SK-N-SH (cell line): Measurements from ENCODE around the gene SRRM1. TPM values are rescaled to one million over a fixed set of nuclear protein-coding genes. Genes with fewer than 3 reads are reported as not detected.
A peak's percentile ranks its signal among the peaks of the same experiment; 100 is the strongest.

Source experiments
- CTCF ChIA-PET: fragments of 300-600, 350-600 bp; formaldehyde crosslinking; extraction: SDS; loops from one replicate; lab custom pipeline; 2021; lab: Yijun Ruan, JAX
- POLR2A ChIA-PET: fragments of 350-600 bp; sonication (Branson Sonifier 250); formaldehyde crosslinking; extraction: SDS; loops from one replicate; lab custom pipeline; 2020; ENCODE audit warnings: antibody characterized with exemption, inconsistent platforms; lab: Yijun Ruan, JAX
- DNase-seq: peaks from one replicate; pipeline ENCODE4 v3.0.0; 2012
- H2AFZ ChIP-seq: fragments of 200-600 bp; sonication (generic); 2 replicates; pipeline ENCODE4 v1.8.1; 2016; ENCODE audit warnings: antibody characterized with exemption, mild to moderate bottlenecking, low read depth
- H3F3A ChIP-seq: fragments of 200-600 bp; sonication (generic); replicated peaks from 2 replicates; pipeline ENCODE3; 2016; ENCODE audit warnings: antibody characterized with exemption, mild to moderate bottlenecking; ENCODE audit not compliant: insufficient read depth
- H3K27ac ChIP-seq, 2 experiments: fragments of 200-500 bp in 1 of 2; fragments of 200-600 bp in 1 of 2; sonication (Bioruptor generic) in 1 of 2; sonication (generic), shearing (Covaris generic) in 1 of 2; 2 replicates each; pipeline versions ENCODE4 v1.5.1 to v1.6.1; 2014 to 2016; ENCODE audit warnings: low read depth in 2 of 2, inconsistent platforms in 1 of 2, low read length in 1 of 2, mild to moderate bottlenecking in 1 of 2, mixed read lengths in 1 of 2
- H3K27me3 ChIP-seq: fragments of 200-600 bp; sonication (generic), shearing (Covaris generic); 2 replicates; pipeline ENCODE4 v1.6.1; 2016; ENCODE audit warnings: mixed run types; ENCODE audit not compliant: insufficient read depth
- H3K36me3 ChIP-seq, 2 experiments: fragments of 200-500 bp in 1 of 2; fragments of 200-600 bp in 1 of 2; sonication (Bioruptor generic) in 1 of 2; sonication (generic) in 1 of 2; replicated peaks in 1 of 2; 2 replicates each; pipeline versions ENCODE3 to v1.5.1; 2014 to 2016; ENCODE audit warnings: low read length in 1 of 2, mild to moderate bottlenecking in 1 of 2; ENCODE audit not compliant: insufficient read depth in 2 of 2, control insufficient read depth in 1 of 2
- H3K4me1 ChIP-seq, 2 experiments: fragments of 200-500 bp in 1 of 2; fragments of 200-600 bp in 1 of 2; sonication (Bioruptor generic) in 1 of 2; sonication (generic), shearing (Covaris generic) in 1 of 2; 2 replicates each; pipeline versions ENCODE4 v1.5.1 to v1.6.1; 2014 to 2016; ENCODE audit warnings: low read depth in 1 of 2, low read length in 1 of 2, mixed run types in 1 of 2; ENCODE audit not compliant: insufficient read depth in 2 of 2, control insufficient read depth in 1 of 2
- H3K4me2 ChIP-seq: fragments of 200-600 bp; sonication (generic), shearing (Covaris generic); 2 replicates; pipeline ENCODE4 v1.6.1; 2017; ENCODE audit warnings: mixed run types
- H3K4me3 ChIP-seq, 2 experiments: fragments of 200-500 bp in 1 of 2; fragments of 200-600 bp in 1 of 2; sonication (Bioruptor generic) in 1 of 2; sonication (generic), shearing (Covaris generic) in 1 of 2; 2 replicates each; pipeline versions ENCODE4 v1.5.1 to v1.8.1; 2014 to 2016; ENCODE audit warnings: low read depth in 2 of 2, inconsistent platforms in 1 of 2, low read length in 1 of 2, mild to moderate bottlenecking in 1 of 2, mixed read lengths in 1 of 2, moderate library complexity in 1 of 2
- H3K79me2 ChIP-seq: fragments of 200-600 bp; sonication (generic); 2 replicates; pipeline ENCODE4 v1.8.1; 2017; ENCODE audit warnings: mild to moderate bottlenecking; ENCODE audit not compliant: insufficient read depth
- H3K9ac ChIP-seq: fragments of 200-600 bp; sonication (generic); 2 replicates; pipeline ENCODE4 v1.6.1; 2017; ENCODE audit warnings: mixed run types
- H3K9me2 ChIP-seq: fragments of 200-600 bp; sonication (generic); 2 replicates; pipeline ENCODE4 v1.6.1; 2017; ENCODE audit warnings: mixed run types
- H3K9me3 ChIP-seq: fragments of 200-600 bp; sonication (generic); 2 replicates; pipeline ENCODE4 v1.6.1; 2017; ENCODE audit warnings: mixed run types, mild to moderate bottlenecking, moderate library complexity
- H4K20me1 ChIP-seq: fragments of 200-600 bp; sonication (generic); 2 replicates; pipeline ENCODE4 v1.6.1; 2017; ENCODE audit warnings: mild to moderate bottlenecking, mixed run types; ENCODE audit not compliant: insufficient read depth
- EP300 ChIP-seq, 2 experiments: IDR thresholded peaks; 2 replicates each; pipeline versions ENCODE4 v1.4.0 to v1.6.1; 2012; ENCODE audit warnings: borderline replicate concordance in 1 of 2, low read depth in 1 of 2, low read length in 1 of 2
- EZH2phosphoT487 ChIP-seq: fragments of 200-600 bp; sonication (generic); IDR thresholded peaks from 2 replicates; pipeline ENCODE4 v1.6.1; 2017; ENCODE audit warnings: low read depth, mixed run types, mild to moderate bottlenecking, antibody characterized with exemption, moderate library complexity, borderline replicate concordance
- FOXJ3 ChIP-seq: sonication (generic); formaldehyde crosslinking; IDR thresholded peaks from 2 replicates; pipeline ENCODE4 v1.5.1; 2020; ENCODE audit warnings: mild to moderate bottlenecking, missing genetic modification reagents
- MEF2A ChIP-seq: IDR thresholded peaks from 2 replicates; pipeline ENCODE4 v1.4.0; 2012; ENCODE audit warnings: low read depth, borderline replicate concordance
- POLR2AphosphoS5 ChIP-seq: IDR thresholded peaks from 2 replicates; pipeline ENCODE4 v1.6.1; 2012; ENCODE audit warnings: low read depth, low read length
- TEAD4 ChIP-seq: IDR thresholded peaks from 2 replicates; pipeline ENCODE4 v1.4.0; 2012; ENCODE audit warnings: mild to moderate bottlenecking, borderline replicate concordance; ENCODE audit not compliant: insufficient read depth
- USF2 ChIP-seq: fragments of 150-350 bp; IDR thresholded peaks from 2 replicates; pipeline ENCODE4 v1.6.1; 2017; ENCODE audit warnings: antibody characterized with exemption, low read length, low read depth, borderline replicate concordance
- WGBS: methylation state at CpG from one replicate; pipeline ENCODE4 v1.1.6; 2017; ENCODE audit warnings: low lambda C conversion rate; 5-methylcytosine and 5-hydroxymethylcytosine counted together
- polyA plus RNA-seq, 3 experiments: library from polyadenylated mRNA; depleted of rRNA; stranded (reverse); fragments of >200 nt; gene quantifications; 2 replicates each; pipeline ENCODE4 v1.2.3, GENCODE V29; 2012
- TF ChIP-seq, protein P1 (sequence below): IDR thresholded peaks from 2 replicates; pipeline ENCODE4 v1.4.0; 2012; ENCODE audit warnings: low read depth, borderline replicate concordance
- TF ChIP-seq, protein P2 (sequence below): IDR thresholded peaks from 2 replicates; pipeline ENCODE4; 2012

Gene SRRM1
- polyA plus RNA-seq, 1 of the 3 experiments (the other 2 are of a cell fraction) = 52.3 TPM

DNA sequence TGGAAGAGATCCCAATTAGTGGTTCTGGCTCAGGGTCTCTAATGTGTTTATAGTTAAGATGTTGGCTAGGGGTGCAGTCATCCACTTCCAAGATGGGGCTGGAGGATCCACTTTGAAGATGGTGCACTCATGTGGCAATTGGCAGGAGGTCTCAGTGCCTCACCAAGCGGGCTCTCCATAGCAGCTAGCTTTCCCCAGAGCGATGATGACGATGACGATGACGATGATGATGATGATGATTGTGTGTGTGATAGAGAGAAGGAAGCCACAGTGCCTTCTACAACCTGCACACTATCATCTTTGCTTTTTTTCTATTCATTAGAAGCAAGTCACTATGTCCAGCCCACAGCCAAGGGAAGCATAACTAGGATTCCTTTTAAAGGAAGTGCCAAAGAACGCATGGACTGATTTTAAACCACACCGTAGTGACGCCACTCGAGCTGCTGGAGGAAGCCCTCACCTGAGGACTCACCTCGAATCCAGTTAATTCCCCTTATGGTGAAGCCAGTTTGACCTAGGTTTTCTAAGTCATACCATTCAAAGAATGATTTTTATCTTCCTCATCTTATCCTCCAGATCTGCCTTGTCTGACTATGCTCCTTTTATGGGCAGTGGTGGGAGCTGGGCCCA, 49.4 kb downstream of the SRRM1 start:
- Histone ChIP-seq H2AFZ (no peak overlapping the region), H3K36me3 (no peaks in the 10 kb centered on the region), H3K9ac (no peak overlapping the region), H3K9me3 (no peaks in the 10 kb centered on the region), H3K4me3 (no peak overlapping the region), H3K27ac (no peak overlapping the region), H3K4me1 (peaks cover 0 to 27% of the 10 kb centered on the region in 2 experiments; a peak in 1 of 4 replicates), H4K20me1 (no peaks in the 10 kb centered on the region), H3F3A (no peaks in the 10 kb centered on the region), H3K79me2 (no peaks in the 10 kb centered on the region), H3K4me2 (no peak overlapping the region), H3K9me2 (no peaks in the 10 kb centered on the region), H3K27me3 (no peaks in the 10 kb centered on the region)
- 89% methylated on average over 10 of the region's 10 CpGs for WGBS
- ChIA-PET POLR2A (no interaction called here), CTCF (interaction anchor here (1.0 to 7.8 kb wide), 4 partner anchors 12 to 142 kb away, joined by 3 to 206 read pairs (median 4); no protein-coding TSS in a partner anchor)
- no peak for DNase-seq
- TF ChIP-seq, protein P1, sequence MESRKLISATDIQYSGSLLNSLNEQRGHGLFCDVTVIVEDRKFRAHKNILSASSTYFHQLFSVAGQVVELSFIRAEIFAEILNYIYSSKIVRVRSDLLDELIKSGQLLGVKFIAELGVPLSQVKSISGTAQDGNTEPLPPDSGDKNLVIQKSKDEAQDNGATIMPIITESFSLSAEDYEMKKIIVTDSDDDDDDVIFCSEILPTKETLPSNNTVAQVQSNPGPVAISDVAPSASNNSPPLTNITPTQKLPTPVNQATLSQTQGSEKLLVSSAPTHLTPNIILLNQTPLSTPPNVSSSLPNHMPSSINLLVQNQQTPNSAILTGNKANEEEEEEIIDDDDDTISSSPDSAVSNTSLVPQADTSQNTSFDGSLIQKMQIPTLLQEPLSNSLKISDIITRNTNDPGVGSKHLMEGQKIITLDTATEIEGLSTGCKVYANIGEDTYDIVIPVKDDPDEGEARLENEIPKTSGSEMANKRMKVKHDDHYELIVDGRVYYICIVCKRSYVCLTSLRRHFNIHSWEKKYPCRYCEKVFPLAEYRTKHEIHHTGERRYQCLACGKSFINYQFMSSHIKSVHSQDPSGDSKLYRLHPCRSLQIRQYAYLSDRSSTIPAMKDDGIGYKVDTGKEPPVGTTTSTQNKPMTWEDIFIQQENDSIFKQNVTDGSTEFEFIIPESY = no peak
- TF ChIP-seq USF2 (no peak), EP300 (IDR thresholded peaks at IDR 0.05; ENCODE audit: borderline replicate concordance in 1 of 2, low read depth in 1 of 2, low read length in 1 of 2) (no peak), FOXJ3 (no peak), POLR2AphosphoS5 (no peak), MEF2A (no peak)

DNA sequence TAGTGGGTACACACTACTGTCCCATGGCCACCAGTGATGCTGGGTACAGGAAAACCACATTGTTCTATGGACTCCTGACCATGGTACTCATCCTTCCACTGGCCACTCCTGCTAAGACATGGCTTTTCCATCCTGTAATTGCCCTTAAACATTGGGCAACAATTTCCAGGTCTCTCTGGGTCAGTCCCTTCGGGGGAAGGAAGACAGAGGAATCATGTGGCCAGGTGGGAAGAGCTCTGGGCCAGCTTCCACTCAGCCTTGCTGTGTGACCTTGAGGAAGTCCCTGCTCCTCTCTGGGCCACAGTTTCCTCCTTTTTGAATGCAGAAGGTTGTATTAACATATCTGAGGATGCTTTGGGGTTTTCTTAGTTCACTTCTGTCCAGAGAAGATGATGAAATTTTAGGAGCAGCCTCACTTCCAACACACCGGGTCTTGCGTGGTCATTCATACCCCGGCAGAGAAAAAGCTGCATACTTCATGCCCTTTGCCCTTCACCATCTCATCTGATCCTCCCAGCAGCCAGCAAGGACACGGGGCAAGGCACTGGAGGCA, 50.8 kb downstream of the SRRM1 start:
- H3K27me3 ChIP-seq = no peaks in the 10 kb centered on the region
- no peaks in the 10 kb centered on the region for H3K9me3 ChIP-seq
- no peaks in the 10 kb centered on the region for H3K9me2 ChIP-seq
- no peak for DNase-seq
- no peak overlapping the region for H3K4me2 ChIP-seq
- H3K4me3 ChIP-seq = no peak overlapping the region
- 41% methylated on average over 5 of the region's 5 CpGs for WGBS
- POLR2A ChIA-PET = interaction anchor here (0.7 to 1.7 kb wide), 3 partner anchors 29 to 137 kb away, joined by 3 to 14 read pairs (median 4); partner anchors contain the start of gene CLIC4
- peak overlapping the region in 1 of 2 experiments; percentile 51; a peak in 1 of 4 replicates for H3K27ac ChIP-seq
- H3K9ac ChIP-seq = no peak overlapping the region
- CTCF ChIA-PET = interaction anchor here (1.0 to 3.5 kb wide), 6 partner anchors 11 to 141 kb away, joined by 3 to 20 read pairs (median 4); partner anchors contain the start of gene CLIC4
- H3K4me1 ChIP-seq = peaks cover 0 to 24% of the 10 kb centered on the region in 2 experiments; a peak in 1 of 4 replicates
- H3K36me3 ChIP-seq = no peaks in the 10 kb centered on the region
- H3K79me2 ChIP-seq = no peaks in the 10 kb centered on the region
- TF ChIP-seq, protein P2, sequence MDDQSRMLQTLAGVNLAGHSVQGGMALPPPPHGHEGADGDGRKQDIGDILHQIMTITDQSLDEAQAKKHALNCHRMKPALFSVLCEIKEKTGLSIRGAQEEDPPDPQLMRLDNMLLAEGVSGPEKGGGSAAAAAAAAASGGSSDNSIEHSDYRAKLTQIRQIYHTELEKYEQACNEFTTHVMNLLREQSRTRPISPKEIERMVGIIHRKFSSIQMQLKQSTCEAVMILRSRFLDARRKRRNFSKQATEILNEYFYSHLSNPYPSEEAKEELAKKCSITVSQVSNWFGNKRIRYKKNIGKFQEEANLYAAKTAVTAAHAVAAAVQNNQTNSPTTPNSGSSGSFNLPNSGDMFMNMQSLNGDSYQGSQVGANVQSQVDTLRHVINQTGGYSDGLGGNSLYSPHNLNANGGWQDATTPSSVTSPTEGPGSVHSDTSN = no peak
- TF ChIP-seq, protein P1 = no peak
- no peak for TF ChIP-seq EZH2phosphoT487
- TF ChIP-seq TEAD4 = no peak
- no peak for TF ChIP-seq MEF2A
- H2AFZ ChIP-seq = 0 out of 2 replicates have a peak overlapping the region, but pooled peaks have one; percentile 53
- no peaks in the 10 kb centered on the region for H3F3A ChIP-seq
- H4K20me1 ChIP-seq = no peaks in the 10 kb centered on the region
